GM12878 (cell line): ENCODE data around the gene CNPY1. TPM values are rescaled to one million over a fixed set of nuclear protein-coding genes. Genes with fewer than 3 reads are reported as not detected.

ENCODE experiments used
- ATAC-seq: fragments of 200-7000 bp; cut with Tn5 transposase; 3 replicates; pipeline ENCODE4 v1.9.1; 2020; ENCODE audit warnings: mild to moderate bottlenecking, moderate library complexity
- BruUV-seq: library from RNA; stranded (reverse); fragments of 400-500 nt; replicated peaks from 2 replicates; lab custom pipeline; 2021; lab: Mats Ljungman, UMichigan
- CTCF ChIA-PET: fragments of 300-600 bp; sonication (Branson Sonifier 250); formaldehyde crosslinking; extraction: SDS; loops from one replicate; lab custom pipeline; 2021; ENCODE audit warnings: inconsistent platforms; lab: Yijun Ruan, JAX
- POLR2A ChIA-PET: fragments of 350-600 bp; formaldehyde crosslinking; extraction: SDS; loops from one replicate; lab custom pipeline; 2021; ENCODE audit warnings: inconsistent platforms; lab: Charles Lee
- RAD21 ChIA-PET: fragments of 300-600 bp; sonication (Branson Sonifier 250); formaldehyde crosslinking; loops from one replicate; lab custom pipeline; 2023; ENCODE audit warnings: antibody characterized with exemption; ENCODE audit not compliant: unreplicated experiment; lab: Charles Lee
- SMC1A ChIA-PET: fragments of 300-600 bp; sonication (Branson Sonifier 250); formaldehyde crosslinking; loops from one replicate; lab custom pipeline; 2023; ENCODE audit not compliant: unreplicated experiment, uncharacterized antibody; lab: Charles Lee
- DNase-seq: peaks from one replicate; pipeline ENCODE4 v3.0.0-alpha.2; 2011; ENCODE audit warnings: low read depth, low spot score
- FAIRE-seq: peaks from 3 replicates; lab custom pipeline; 2011; peaks lifted over from hg19 to GRCh38; lab: Jason Lieb, UNC
- H2AFZ ChIP-seq: 2 replicates; pipeline ENCODE4 v1.6.0; 2011; ENCODE audit warnings: low read depth, low read length, control low read depth; ENCODE audit not compliant: control insufficient read depth
- H3K27ac ChIP-seq: 2 replicates; pipeline ENCODE4 v1.5.1; 2011; ENCODE audit warnings: control low read depth; ENCODE audit not compliant: control insufficient read depth, insufficient read depth
- H3K27me3 ChIP-seq, 2 experiments: replicated peaks in 1 of 2; 2 replicates each; pipeline versions ENCODE4 v1.6.0 to v1.6.1; 2011; ENCODE audit warnings: low read length in 1 of 2; ENCODE audit not compliant: control insufficient read depth in 2 of 2, insufficient read depth in 2 of 2
- H3K36me3 ChIP-seq, 2 experiments: 2 replicates each; pipeline ENCODE4 v1.5.1; 2011; ENCODE audit warnings: low read length in 1 of 2; ENCODE audit not compliant: control insufficient read depth in 2 of 2, insufficient read depth in 2 of 2
- H3K4me1 ChIP-seq: 2 replicates; pipeline ENCODE4 v1.6.1; 2011; ENCODE audit warnings: mild to moderate bottlenecking, low read length, moderate library complexity, mixed read lengths; ENCODE audit not compliant: control insufficient read depth, insufficient read depth
- H3K4me2 ChIP-seq: 2 replicates; pipeline ENCODE4 v1.6.0; 2011; ENCODE audit warnings: control low read depth; ENCODE audit not compliant: control insufficient read depth, insufficient read depth
- H3K4me3 ChIP-seq: fragments of 200-600 bp; sonication (generic); 2 replicates; pipeline ENCODE4 v1.5.1; 2016
- H3K79me2 ChIP-seq: 2 replicates; pipeline ENCODE4 v1.6.0; 2011; ENCODE audit warnings: low read length; ENCODE audit not compliant: control insufficient read depth, insufficient read depth
- H3K9ac ChIP-seq: 2 replicates; pipeline ENCODE4 v1.8.0; 2011; ENCODE audit warnings: low read length, control low read depth, mixed read lengths; ENCODE audit not compliant: control insufficient read depth, insufficient read depth
- H3K9me3 ChIP-seq: replicated peaks from 3 replicates; pipeline ENCODE4 v1.5.1; 2011; ENCODE audit warnings: mild to moderate bottlenecking, low read length; ENCODE audit not compliant: control insufficient read depth, insufficient read depth
- H4K20me1 ChIP-seq: 2 replicates; pipeline ENCODE4 v1.6.0; 2011; ENCODE audit not compliant: control insufficient read depth, insufficient read depth
- E4F1 ChIP-seq: fragments of 450-650 bp; IDR thresholded peaks from 2 replicates; pipeline ENCODE4 v1.6.1; 2018; ENCODE audit warnings: borderline replicate concordance, mild to moderate bottlenecking; ENCODE audit not compliant: partially characterized antibody
- ETV6 ChIP-seq, 2 experiments: fragments of 450-650 bp in 1 of 2; IDR thresholded peaks in 1 of 2; conservative IDR thresholded peaks in 1 of 2; 2 replicates each; pipeline ENCODE4 v1.6.1; 2014; ENCODE audit warnings: antibody characterized with exemption in 1 of 2, borderline replicate concordance in 1 of 2, low read depth in 1 of 2, mild to moderate bottlenecking in 1 of 2, moderate library complexity in 1 of 2
- HCFC1 ChIP-seq: fragments of 150-350 bp; IDR thresholded peaks from 2 replicates; pipeline ENCODE4 v1.6.1; 2014; ENCODE audit warnings: low read length
- PML ChIP-seq: IDR thresholded peaks from 2 replicates; pipeline ENCODE4 v1.6.1; 2012; ENCODE audit warnings: low read length, inconsistent platforms
- POLR2AphosphoS2 ChIP-seq: IDR thresholded peaks from 2 replicates; pipeline ENCODE4 v1.6.1; 2011; ENCODE audit warnings: low read depth, mild to moderate bottlenecking, low read length, improper control_type of control experiment, moderate library complexity
- RBBP5 ChIP-seq: fragments of 200-600 bp; sonication (generic); conservative IDR thresholded peaks from 2 replicates; pipeline ENCODE4 v1.6.1; 2016
- RUNX3 ChIP-seq: IDR thresholded peaks from 2 replicates; pipeline ENCODE4 v1.6.1; 2012; ENCODE audit warnings: low read length, inconsistent platforms
- SIN3A ChIP-seq: IDR thresholded peaks from 2 replicates; pipeline ENCODE4 v1.6.1; 2012; ENCODE audit warnings: low read depth, low read length, improper control_type of control experiment
- SMARCA5 ChIP-seq: fragments of 450-650 bp; IDR thresholded peaks from 2 replicates; pipeline ENCODE4 v1.6.1; 2017; ENCODE audit warnings: mild to moderate bottlenecking
- TCF7 ChIP-seq: IDR thresholded peaks from 2 replicates; pipeline ENCODE4 v1.6.1; 2014; ENCODE audit warnings: antibody characterized with exemption, borderline replicate concordance
- ZBTB33 ChIP-seq: fragments of 450-650 bp; IDR thresholded peaks from 2 replicates; pipeline ENCODE4 v1.6.1; 2017; ENCODE audit warnings: mild to moderate bottlenecking
- ZNF207 ChIP-seq: fragments of 450-650 bp; IDR thresholded peaks from 2 replicates; pipeline ENCODE4 v1.6.1; 2014; ENCODE audit warnings: antibody characterized with exemption, mild to moderate bottlenecking, borderline replicate concordance
- WGBS: methylation state at CpG from one replicate; pipeline ENCODE4 v1.1.6; 2016; ENCODE audit warnings: low lambda C conversion rate; ENCODE audit not compliant: insufficient replicate concordance, insufficient coverage; ENCODE audit errors: missing lambda C conversion rate; 5-methylcytosine and 5-hydroxymethylcytosine counted together
- in situ Hi-C: fragments of 300-500 bp; cut with MboI; formaldehyde crosslinking; loops from 9 replicates; pipeline ENCODE4 v1.14.3; 2018; ENCODE audit warnings: mixed read lengths
- intact Hi-C: fragments of 100-400 bp; cut with micrococcal nuclease; formaldehyde crosslinking; loops from one replicate; pipeline ENCODE4 v1.14.2; 2022; ENCODE audit not compliant: unreplicated experiment
- polyA plus RNA-seq, 11 experiments: library from polyadenylated mRNA; depleted of rRNA in 4 of 11; unstranded in 6 of 11; stranded (reverse) in 5 of 11; fragments of >200 nt; fragmentation: Nextera tagmentation in 4 of 11; fragmentation: Illumina TruSeq in 1 of 11; extraction: Ambion mirVana in 4 of 11; extraction: Trizol in 1 of 11; gene quantifications; 1 replicate in 1 of 11; 2 replicates in 10 of 11; pipeline versions ENCODE4 v1.2.1 to v1.2.3, GENCODE V29; 2011 to 2016; ENCODE audit warnings: inconsistent platforms in 2 of 11, missing spikeins in 2 of 11, low read depth in 1 of 11
- total RNA-seq, 4 experiments: library from RNA; depleted of rRNA in 3 of 4; stranded (reverse); fragments of >200 nt in 3 of 4; fragmentation: Illumina TruSeq in 1 of 4; extraction: Trizol in 1 of 4; gene quantifications; 2 replicates each; pipeline versions ENCODE4 v1.2.1 to v1.2.3, GENCODE V29; 2013 to 2021
- TF ChIP-seq, protein P1 (sequence below): IDR thresholded peaks from 2 replicates; pipeline ENCODE4 v1.6.1; 2012; ENCODE audit warnings: low read length, inconsistent platforms

The CNPY1 gene
- total and polyA plus RNA-seq, 10 of the 15 experiments (the other 5 are each of a cell fraction or from before 2014, with no cell fraction given), result not detected

DNA sequence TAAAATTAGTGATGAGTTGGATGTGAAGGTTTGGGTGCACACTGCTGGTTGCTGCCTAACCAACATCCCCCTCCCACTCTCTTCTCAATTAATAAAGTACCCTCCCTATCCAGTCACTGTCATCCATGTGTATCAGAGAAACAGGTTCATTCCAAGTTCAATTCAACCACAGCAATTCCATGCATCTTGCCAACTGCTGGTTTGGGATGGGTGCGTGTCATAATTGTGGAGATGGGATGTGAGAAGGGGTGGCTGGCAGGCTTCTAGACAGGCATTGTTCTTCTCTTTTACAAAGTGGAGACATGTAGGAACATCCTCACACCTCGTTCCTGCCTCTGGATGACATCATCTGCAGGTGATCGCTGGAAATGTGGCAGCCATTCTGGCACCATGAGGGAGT lies 7.5 kb upstream of the CNPY1 start:
- CTCF ChIA-PET, result no interaction called here

More for the DNA sequence above, 7.5 kb upstream of the CNPY1 start:
- Histone ChIP-seq H3K4me2 (no peak overlapping the region), H3K27me3 (no peaks in the 10 kb centered on the region; a peak in 3 of 4 replicates), H3K9ac (no peak overlapping the region), H3K79me2 (no peaks in the 10 kb centered on the region), H3K4me3 (no peak overlapping the region), H2AFZ (no peak overlapping the region), H3K36me3 (no peaks in the 10 kb centered on the region), H3K4me1 (no peaks in the 10 kb centered on the region), H4K20me1 (no peaks in the 10 kb centered on the region), H3K27ac (no peak overlapping the region), H3K9me3 (no peaks in the 10 kb centered on the region)
- DNase-seq (no peak), FAIRE-seq (no peak), ATAC-seq (no peak)
- ChIA-PET SMC1A (no interaction called here), RAD21 (no interaction called here), POLR2A (no interaction called here)
- no TSS peak for BruUV-seq
- 62% methylated on average over 3 of the region's 3 CpGs for WGBS
- no peak for TF ChIP-seq HCFC1
- TF ChIP-seq POLR2AphosphoS2, result no peak
- TF ChIP-seq RUNX3, result no peak
- TF ChIP-seq ETV6 (conservative IDR thresholded peaks at IDR 0.05 in 1 of 2, IDR thresholded peaks at IDR 0.05 in 1 of 2; ENCODE audit: borderline replicate concordance in 1 of 2, low read depth in 1 of 2), result no peak
- no peak for TF ChIP-seq RBBP5
- TF ChIP-seq SIN3A, result no peak
- TF ChIP-seq, protein P1, sequence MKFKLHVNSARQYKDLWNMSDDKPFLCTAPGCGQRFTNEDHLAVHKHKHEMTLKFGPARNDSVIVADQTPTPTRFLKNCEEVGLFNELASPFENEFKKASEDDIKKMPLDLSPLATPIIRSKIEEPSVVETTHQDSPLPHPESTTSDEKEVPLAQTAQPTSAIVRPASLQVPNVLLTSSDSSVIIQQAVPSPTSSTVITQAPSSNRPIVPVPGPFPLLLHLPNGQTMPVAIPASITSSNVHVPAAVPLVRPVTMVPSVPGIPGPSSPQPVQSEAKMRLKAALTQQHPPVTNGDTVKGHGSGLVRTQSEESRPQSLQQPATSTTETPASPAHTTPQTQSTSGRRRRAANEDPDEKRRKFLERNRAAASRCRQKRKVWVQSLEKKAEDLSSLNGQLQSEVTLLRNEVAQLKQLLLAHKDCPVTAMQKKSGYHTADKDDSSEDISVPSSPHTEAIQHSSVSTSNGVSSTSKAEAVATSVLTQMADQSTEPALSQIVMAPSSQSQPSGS, result no peak
- TF ChIP-seq PML, result no peak
- TF ChIP-seq ZNF207, result no peak
- no peak for TF ChIP-seq ZBTB33
- TF ChIP-seq SMARCA5, result no peak
- TF ChIP-seq E4F1, result no peak
- no peak for TF ChIP-seq TCF7
- in situ Hi-C loops, result no loop called here
- intact Hi-C loops, result no loop called here
